IPS-20b (cell line): ENCODE data around the gene NPTX1.

Source experiments
- H3K27ac ChIP-seq: one replicate; pipeline ENCODE4 v1.5.1; 2013; ENCODE audit warnings: low read length
- H3K27me3 ChIP-seq: 2 replicates; pipeline ENCODE4 v1.6.1; 2013; ENCODE audit warnings: mild to moderate bottlenecking, low read length, inconsistent platforms; ENCODE audit not compliant: insufficient read depth
- H3K36me3 ChIP-seq: 2 replicates; pipeline ENCODE4 v1.6.1; 2013; ENCODE audit warnings: low read depth, mild to moderate bottlenecking, inconsistent platforms, low read length, moderate library complexity; ENCODE audit not compliant: insufficient read depth
- H3K4me1 ChIP-seq: 2 replicates; pipeline ENCODE4 v1.6.1; 2013; ENCODE audit warnings: mild to moderate bottlenecking, control low read depth, inconsistent platforms, low read length, moderate library complexity; ENCODE audit not compliant: insufficient read depth
- H3K4me3 ChIP-seq: 2 replicates; pipeline ENCODE4 v1.5.1; 2013; ENCODE audit warnings: mild to moderate bottlenecking, low read length, inconsistent platforms
- H3K9ac ChIP-seq: 2 replicates; pipeline ENCODE4 v1.6.1; 2013; ENCODE audit warnings: low read depth, mild to moderate bottlenecking, inconsistent platforms, low read length, moderate library complexity
- H3K9me3 ChIP-seq: 2 replicates; pipeline ENCODE4 v1.6.1; 2013; ENCODE audit warnings: mild to moderate bottlenecking, low read depth, low read length, inconsistent platforms; ENCODE audit not compliant: insufficient read depth

Gene NPTX1

DNA sequence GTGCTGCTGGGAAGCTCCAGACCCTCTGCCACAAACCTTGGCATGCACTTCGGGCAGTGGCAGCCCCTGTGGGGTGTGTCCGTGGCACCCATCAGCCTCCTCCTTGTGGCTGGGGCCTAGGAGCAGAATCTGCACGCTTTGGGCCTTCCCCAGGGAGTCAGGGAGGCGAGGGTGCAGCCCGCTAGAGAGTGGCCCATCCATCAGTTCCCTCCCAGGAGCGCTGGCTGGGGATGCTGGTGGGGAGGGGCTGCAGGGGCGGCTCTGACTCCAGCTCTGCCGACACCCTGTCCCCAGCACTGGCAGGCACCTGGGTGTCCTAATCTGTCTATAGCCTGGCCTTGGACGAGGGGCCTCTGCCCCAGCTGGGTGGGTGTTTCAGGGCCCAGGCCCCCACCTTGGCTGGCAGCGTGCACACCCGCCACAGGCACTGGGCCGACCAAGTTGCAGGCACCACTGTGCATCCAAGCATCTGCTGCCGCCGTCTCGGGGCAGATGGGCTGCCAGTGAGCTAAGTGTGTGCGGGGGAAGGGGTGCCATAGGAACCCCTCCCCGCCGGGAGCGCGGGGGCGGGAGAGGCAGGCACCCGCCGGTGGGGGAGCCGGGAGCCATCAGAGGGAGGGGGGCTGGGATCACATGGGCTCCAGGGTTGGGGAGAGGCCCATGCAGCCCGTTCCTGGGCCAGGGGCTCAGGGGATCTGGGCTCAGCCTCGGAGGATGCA is 31.2 kb downstream of the NPTX1 start:
- Histone ChIP-seq H3K4me3 (no peak overlapping the region), H3K4me1 (no peaks in the 10 kb centered on the region), H3K9ac (no peak overlapping the region), H3K9me3 (no peaks in the 10 kb centered on the region), H3K27me3 (peaks cover 31% of the 10 kb centered on the region), H3K36me3 (no peaks in the 10 kb centered on the region), H3K27ac (no peak overlapping the region)

DNA sequence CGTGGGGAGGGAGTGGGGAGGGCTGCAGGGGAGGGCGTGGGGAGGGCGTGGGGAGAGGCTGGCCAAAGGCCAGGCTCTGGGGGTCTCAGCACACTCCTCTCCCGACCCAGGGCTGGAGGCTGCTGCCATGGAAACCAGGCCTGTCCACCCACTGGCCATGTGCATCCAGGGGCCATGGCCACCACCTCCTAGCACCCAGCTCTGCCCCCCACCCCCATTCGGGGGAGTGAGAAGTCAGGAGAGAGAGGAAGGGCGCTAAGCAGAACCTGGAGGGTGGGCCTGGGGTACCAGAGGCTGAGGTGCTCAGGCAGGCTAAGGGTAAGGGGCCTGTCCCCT is 31.8 kb downstream of the NPTX1 start:
- H3K4me3 ChIP-seq: no peak overlapping the region
- no peaks in the 10 kb centered on the region for H3K4me1 ChIP-seq
- H3K9me3 ChIP-seq: no peaks in the 10 kb centered on the region
- no peaks in the 10 kb centered on the region for H3K36me3 ChIP-seq
- peaks cover 31% of the 10 kb centered on the region for H3K27me3 ChIP-seq
- H3K9ac ChIP-seq: no peak overlapping the region
- no peak overlapping the region for H3K27ac ChIP-seq

DNA sequence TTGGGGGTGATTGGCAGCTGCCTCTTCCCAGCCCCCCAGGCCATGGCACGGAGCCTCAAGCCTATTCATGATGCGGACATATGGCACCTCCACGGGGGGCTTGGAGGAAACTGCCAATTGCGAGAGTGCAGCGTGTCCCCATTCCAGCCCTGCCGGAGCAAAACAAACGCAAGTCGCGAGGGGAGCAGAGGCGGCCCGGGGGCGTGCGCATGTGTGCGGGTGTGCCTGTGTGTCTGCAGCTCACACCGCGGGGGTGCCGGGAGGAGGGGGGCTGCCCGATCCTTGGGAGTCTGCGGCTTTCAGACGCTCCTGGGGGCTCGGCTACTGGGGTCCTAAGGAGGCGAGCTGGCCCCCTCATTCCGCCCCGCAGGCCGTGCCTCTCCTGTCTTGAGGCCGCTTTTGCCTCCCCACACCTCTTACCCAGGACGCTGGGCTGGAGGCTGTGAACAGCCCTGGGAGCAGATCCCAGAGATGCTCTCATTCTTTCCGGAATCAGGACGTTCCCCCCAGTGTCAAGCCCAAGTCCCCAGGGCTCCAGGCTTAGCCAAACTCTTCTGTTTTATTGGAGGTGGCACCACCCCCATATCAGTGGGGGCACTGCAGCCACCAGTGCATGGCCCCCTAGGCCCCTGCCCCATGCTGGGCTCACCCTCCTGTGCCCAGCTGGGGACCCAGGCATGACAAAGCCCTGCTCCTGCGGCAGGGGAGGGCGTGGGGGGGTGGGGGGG is 32.3 kb downstream of the NPTX1 start:
- Histone ChIP-seq H3K36me3 (no peaks in the 10 kb centered on the region), H3K9me3 (no peaks in the 10 kb centered on the region), H3K4me1 (no peaks in the 10 kb centered on the region), H3K4me3 (peak overlapping the region; percentile 50; the same call in 1 of the 2 replicates), H3K27me3 (peaks cover 31% of the 10 kb centered on the region), H3K27ac (no peak overlapping the region), H3K9ac (no peak overlapping the region)

DNA sequence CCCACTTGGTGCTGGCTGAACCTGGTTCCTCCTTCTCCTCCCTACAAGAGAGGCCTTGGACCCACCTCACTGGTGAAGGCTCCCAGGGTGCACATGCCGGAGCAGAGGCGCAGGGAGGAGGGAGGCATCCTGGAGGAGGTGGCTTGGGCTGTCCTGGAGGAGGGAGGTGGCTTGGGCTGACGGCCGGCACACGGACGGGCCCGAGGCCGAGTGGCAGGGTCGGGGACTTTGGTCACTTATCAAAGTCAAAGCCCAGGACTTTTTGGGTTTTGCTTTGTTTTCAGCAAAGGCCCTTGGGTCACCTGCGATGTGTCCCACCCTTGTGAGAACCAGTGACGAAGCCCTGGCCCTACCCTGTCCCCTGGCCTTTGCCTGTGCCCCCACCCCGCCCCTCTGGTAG is 32.9 kb downstream of the NPTX1 start:
- H3K27me3 ChIP-seq: peaks cover 31% of the 10 kb centered on the region
- no peaks in the 10 kb centered on the region for H3K9me3 ChIP-seq
- H3K4me3 ChIP-seq: peak overlapping the region; percentile 50; the same call in 1 of the 2 replicates
- no peaks in the 10 kb centered on the region for H3K36me3 ChIP-seq
- H3K27ac ChIP-seq: no peak overlapping the region
- H3K4me1 ChIP-seq: no peaks in the 10 kb centered on the region
- H3K9ac ChIP-seq: no peak overlapping the region

DNA sequence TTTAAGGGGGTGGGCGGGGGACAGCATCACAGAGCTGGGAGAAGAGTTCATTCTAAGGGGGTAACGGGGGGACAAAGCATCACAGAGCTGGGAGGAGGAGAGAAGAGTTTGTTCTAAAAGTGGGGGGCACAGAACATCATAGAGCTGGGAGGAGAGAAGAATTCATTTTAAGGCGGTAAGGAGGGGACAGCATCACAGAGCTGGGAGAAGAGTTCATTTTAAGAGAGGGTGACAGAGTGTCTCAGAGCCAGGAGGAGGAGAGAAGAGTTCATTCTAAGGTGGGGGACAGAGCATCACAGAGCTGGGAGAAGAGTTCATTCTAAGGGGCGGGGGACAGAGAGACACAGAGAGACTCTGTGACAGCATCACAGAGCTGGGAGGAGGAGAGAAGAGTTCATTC is 33.6 kb downstream of the NPTX1 start:
- Histone ChIP-seq H3K9ac (no peak overlapping the region), H3K27me3 (peaks cover 31% of the 10 kb centered on the region), H3K36me3 (no peaks in the 10 kb centered on the region)

DNA sequence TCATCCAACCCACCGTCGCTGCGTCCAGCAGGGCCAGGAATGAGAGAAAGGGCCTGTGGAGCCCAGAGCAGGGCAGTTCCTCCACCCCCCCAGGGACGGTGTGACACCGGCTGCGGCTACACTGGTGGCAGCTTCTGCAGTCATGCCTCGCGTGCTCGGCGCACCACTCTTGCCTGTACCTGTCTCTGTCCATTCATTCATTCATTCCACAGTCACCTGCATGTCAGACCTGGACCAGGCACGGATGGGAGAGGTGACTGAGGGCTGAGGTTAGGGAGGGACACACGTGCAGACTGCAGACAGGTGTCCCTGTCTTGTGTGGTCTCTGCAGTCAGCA is 34.1 kb downstream of the NPTX1 start:
- no peak overlapping the region for H3K9ac ChIP-seq
- H3K4me1 ChIP-seq: no peaks in the 10 kb centered on the region
- no peak overlapping the region for H3K4me3 ChIP-seq
- peaks cover 31% of the 10 kb centered on the region for H3K27me3 ChIP-seq
- no peak overlapping the region for H3K27ac ChIP-seq
- H3K9me3 ChIP-seq: no peaks in the 10 kb centered on the region
- H3K36me3 ChIP-seq: no peaks in the 10 kb centered on the region

More for the DNA sequence above, 33.6 kb downstream of the NPTX1 start:
- Histone ChIP-seq H3K4me3 (no peak overlapping the region), H3K27ac (no peak overlapping the region), H3K4me1 (no peaks in the 10 kb centered on the region), H3K9me3 (no peaks in the 10 kb centered on the region)

DNA sequence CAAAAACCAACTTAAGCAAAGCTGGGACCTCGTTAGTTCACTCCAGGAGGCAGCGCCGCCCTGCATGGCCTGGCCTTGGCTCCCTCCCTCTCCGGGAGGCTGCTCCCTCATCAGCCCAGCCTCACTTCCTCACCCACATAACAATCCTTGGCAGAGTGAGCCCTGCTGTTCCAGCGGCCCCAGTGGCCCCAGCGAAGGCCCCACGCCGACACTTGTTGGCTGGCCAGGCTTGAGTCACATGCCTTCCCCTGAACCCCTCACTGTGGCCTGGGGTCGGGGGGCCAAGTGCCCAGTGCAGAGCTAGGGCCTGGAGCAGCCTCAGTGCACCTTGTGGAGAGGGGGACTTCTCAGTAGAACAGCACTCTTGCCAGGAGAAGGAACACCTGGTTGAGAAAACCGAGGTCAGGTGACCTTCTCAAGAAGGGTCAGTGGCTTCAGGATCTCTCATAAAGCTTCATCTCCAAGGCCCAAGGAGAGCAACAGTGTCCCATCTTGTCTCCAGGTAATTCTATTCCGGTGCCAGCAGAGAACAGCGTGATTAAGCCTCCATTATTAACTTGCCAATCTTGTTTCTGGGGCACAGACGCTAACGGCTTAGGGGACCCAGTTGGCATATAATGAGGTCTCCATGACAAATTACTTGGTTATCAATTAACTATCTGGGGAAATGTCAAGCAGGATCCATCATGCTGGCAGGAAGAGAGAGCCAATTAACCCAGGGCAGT is 34.6 kb downstream of the NPTX1 start:
- Histone ChIP-seq H3K4me1 (no peaks in the 10 kb centered on the region), H3K27ac (no peak overlapping the region), H3K9me3 (no peaks in the 10 kb centered on the region), H3K27me3 (peaks cover 31% of the 10 kb centered on the region), H3K4me3 (no peak overlapping the region), H3K36me3 (no peaks in the 10 kb centered on the region), H3K9ac (no peak overlapping the region)

DNA sequence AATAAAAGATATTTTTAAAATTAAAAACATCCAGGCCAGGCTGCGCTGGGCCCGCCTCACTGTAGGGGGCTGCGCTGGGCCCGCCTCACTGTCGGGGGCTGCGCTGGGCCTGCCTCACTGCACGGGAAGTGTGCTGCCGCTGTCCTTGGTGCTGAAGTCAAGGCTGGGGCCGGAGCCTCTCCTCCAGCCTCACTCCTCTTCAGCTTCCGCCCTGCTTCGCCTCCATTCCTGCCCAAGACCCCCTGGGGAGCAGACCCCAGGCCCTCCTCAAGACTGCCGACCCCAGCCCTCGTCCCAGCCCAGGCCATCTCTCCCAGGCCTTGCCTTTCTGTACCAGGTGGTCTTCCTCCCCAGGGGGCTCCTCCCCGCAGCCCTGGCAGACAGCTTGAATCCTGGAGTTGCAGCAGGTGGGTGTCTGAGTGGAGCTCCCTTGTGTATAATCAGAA is 35.3 kb downstream of the NPTX1 start:
- Histone ChIP-seq H3K4me3 (no peak overlapping the region), H3K4me1 (no peaks in the 10 kb centered on the region), H3K36me3 (no peaks in the 10 kb centered on the region), H3K27me3 (peaks cover 35% of the 10 kb centered on the region), H3K27ac (no peak overlapping the region), H3K9me3 (no peaks in the 10 kb centered on the region), H3K9ac (no peak overlapping the region)

DNA sequence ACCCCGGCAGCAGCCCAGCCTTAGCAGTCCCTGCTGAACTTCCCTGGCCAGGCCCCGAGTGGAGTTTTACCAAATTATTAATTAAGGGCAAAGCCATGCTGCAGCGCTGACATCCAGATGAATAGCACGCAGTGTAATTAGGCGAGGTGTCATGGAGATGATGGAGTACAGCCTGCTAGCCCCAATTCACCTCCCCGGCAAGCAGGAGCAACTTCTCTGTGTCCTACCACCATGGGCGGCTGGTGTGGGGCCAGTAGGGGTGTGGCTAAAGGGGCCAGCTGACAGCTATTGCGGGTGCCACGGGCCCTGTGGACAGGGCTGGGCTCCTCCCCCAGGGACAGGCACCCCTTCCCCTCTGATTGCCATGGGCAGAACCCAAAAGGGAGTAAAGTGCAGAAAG is 36.9 kb downstream of the NPTX1 start:
- Histone ChIP-seq H3K9me3 (no peaks in the 10 kb centered on the region), H3K27ac (no peak overlapping the region), H3K9ac (no peak overlapping the region), H3K36me3 (no peaks in the 10 kb centered on the region), H3K4me3 (no peak overlapping the region), H3K4me1 (no peaks in the 10 kb centered on the region), H3K27me3 (peaks cover 34% of the 10 kb centered on the region)

DNA sequence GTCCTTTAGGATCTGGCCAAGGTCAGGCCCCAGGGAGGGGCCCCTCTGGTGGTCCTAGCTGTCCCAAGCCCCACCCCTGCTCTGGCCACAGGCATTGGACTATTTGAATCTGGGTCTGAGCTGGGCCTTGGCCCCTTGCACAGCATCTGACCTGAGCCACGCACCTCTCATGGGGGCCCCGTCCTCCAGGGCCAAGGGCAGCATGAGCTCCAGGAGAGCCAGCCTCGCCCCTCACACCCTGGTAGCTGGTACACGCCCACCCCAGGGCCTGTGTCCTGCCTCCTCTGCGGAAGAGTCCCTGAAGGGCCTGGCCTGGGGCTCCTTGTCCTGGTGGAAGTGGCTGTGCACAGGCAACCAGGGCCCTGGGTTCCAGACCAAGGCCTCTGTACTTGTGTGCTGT is 37.6 kb downstream of the NPTX1 start:
- H3K27me3 ChIP-seq: peaks cover 28% of the 10 kb centered on the region

DNA sequence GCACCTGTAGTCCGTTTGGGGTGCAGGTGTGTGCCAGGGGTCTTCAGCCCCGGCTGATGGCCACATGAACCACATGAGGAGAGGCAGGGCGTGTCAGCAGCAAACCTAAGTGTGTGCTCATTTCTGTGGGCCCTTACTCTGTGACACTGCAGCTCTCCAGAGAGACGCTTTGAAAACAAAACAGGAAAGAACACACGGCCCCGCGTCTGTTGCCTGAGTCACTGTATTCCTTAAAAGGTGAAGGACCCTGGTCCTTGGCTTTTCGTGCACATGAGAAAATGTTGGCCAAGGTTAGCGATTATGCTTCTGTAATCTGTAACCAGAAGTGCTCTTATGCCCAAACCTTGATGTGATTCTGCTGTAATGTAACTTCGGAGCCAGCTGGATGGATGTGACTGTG is 38.9 kb downstream of the NPTX1 start:
- no peaks in the 10 kb centered on the region for H3K36me3 ChIP-seq
- H3K9ac ChIP-seq: no peak overlapping the region
- H3K27ac ChIP-seq: no peak overlapping the region
- peaks cover 16% of the 10 kb centered on the region for H3K27me3 ChIP-seq
- H3K4me1 ChIP-seq: no peaks in the 10 kb centered on the region
- no peak overlapping the region for H3K4me3 ChIP-seq
- no peaks in the 10 kb centered on the region for H3K9me3 ChIP-seq

More for the DNA sequence above, 37.6 kb downstream of the NPTX1 start:
- H3K27ac ChIP-seq: no peak overlapping the region
- H3K4me3 ChIP-seq: no peak overlapping the region
- no peaks in the 10 kb centered on the region for H3K9me3 ChIP-seq
- no peak overlapping the region for H3K9ac ChIP-seq
- H3K4me1 ChIP-seq: no peaks in the 10 kb centered on the region
- H3K36me3 ChIP-seq: no peaks in the 10 kb centered on the region
